H9 (cell line): ENCODE results near the gene OCLN. TPM values are rescaled to one million over a fixed set of nuclear protein-coding genes. Genes with fewer than 3 reads are reported as not detected.
"Not testable (repeated sequence)": the region's sequence is repeated elsewhere in the genome, so short reads cannot be mapped to it uniquely, and the experiment has no call there.

Source experiments
- DNase-seq: peaks from one replicate; pipeline ENCODE4 v3.0.0-alpha.2; 2017
- H2AFZ ChIP-seq: one replicate; pipeline ENCODE4 v1.6.1; 2013; ENCODE audit warnings: mild to moderate bottlenecking, low read length, control low read depth, moderate library complexity
- H2AK5ac ChIP-seq: 2 replicates; pipeline ENCODE4 v1.6.1; 2013; ENCODE audit warnings: low read length, control low read depth, mixed read lengths; ENCODE audit not compliant: insufficient read length
- H2BK120ac ChIP-seq: one replicate; pipeline ENCODE4 v1.6.1; 2013; ENCODE audit warnings: low read depth, mild to moderate bottlenecking, low read length, control low read depth, inconsistent platforms; ENCODE audit not compliant: poor library complexity, severe bottlenecking
- H2BK12ac ChIP-seq: 2 replicates; pipeline ENCODE4 v1.6.1; 2013; ENCODE audit warnings: low read length, control low read depth, mixed read lengths, low read depth; ENCODE audit not compliant: insufficient read length
- H2BK15ac ChIP-seq: 2 replicates; pipeline ENCODE4 v1.6.1; 2013; ENCODE audit warnings: low read depth, low read length, control low read depth
- H2BK20ac ChIP-seq: one replicate; pipeline ENCODE4 v1.6.1; 2013; ENCODE audit warnings: low read depth, mild to moderate bottlenecking, low read length, control low read depth, inconsistent platforms; ENCODE audit not compliant: poor library complexity, severe bottlenecking
- H2BK5ac ChIP-seq: 2 replicates; pipeline ENCODE4 v1.6.1; 2013; ENCODE audit warnings: low read length, control low read depth, mixed read lengths; ENCODE audit not compliant: insufficient read length
- H3K14ac ChIP-seq: 2 replicates; pipeline ENCODE4 v1.6.1; 2013; ENCODE audit warnings: low read length, control low read depth; ENCODE audit not compliant: insufficient read depth
- H3K18ac ChIP-seq: 2 replicates; pipeline ENCODE4 v1.6.1; 2013; ENCODE audit warnings: low read depth, mild to moderate bottlenecking, mixed read lengths, low read length, control low read depth; ENCODE audit not compliant: insufficient read length
- H3K23ac ChIP-seq: 2 replicates; pipeline ENCODE4 v1.6.1; 2013; ENCODE audit warnings: low read length, control low read depth, mixed read lengths, low read depth; ENCODE audit not compliant: insufficient read length
- H3K23me2 ChIP-seq: 2 replicates; pipeline ENCODE4 v1.6.1; 2013; ENCODE audit warnings: low read depth, mild to moderate bottlenecking, mixed read lengths, low read length, control low read depth; ENCODE audit not compliant: insufficient read length, poor library complexity, severe bottlenecking
- H3K27ac ChIP-seq: 2 replicates; pipeline ENCODE4 v1.5.1; 2013; ENCODE audit warnings: low read length, control low read depth, mixed read lengths, low read depth; ENCODE audit not compliant: insufficient read length
- H3K27me3 ChIP-seq: 2 replicates; pipeline ENCODE4 v1.6.1; 2013; ENCODE audit warnings: low read length, control low read depth, inconsistent platforms; ENCODE audit not compliant: insufficient read depth
- H3K4ac ChIP-seq: 2 replicates; pipeline ENCODE4 v1.6.1; 2013; ENCODE audit warnings: low read depth, mild to moderate bottlenecking, control low read depth, inconsistent platforms, low read length, moderate library complexity
- H3K4me1 ChIP-seq: 2 replicates; pipeline ENCODE4 v1.6.1; 2013; ENCODE audit warnings: low read length, control low read depth, inconsistent platforms; ENCODE audit not compliant: insufficient read depth
- H3K4me2 ChIP-seq: 2 replicates; pipeline ENCODE4 v1.6.1; 2013; ENCODE audit warnings: low read length, control low read depth, mixed read lengths; ENCODE audit not compliant: insufficient read length, insufficient read depth
- H3K56ac ChIP-seq: 2 replicates; pipeline ENCODE4 v1.6.1; 2013; ENCODE audit warnings: low read depth, mild to moderate bottlenecking, mixed read lengths, low read length, control low read depth; ENCODE audit not compliant: insufficient read length
- H3K79me1 ChIP-seq: 2 replicates; pipeline ENCODE4 v1.6.1; 2013; ENCODE audit warnings: low read depth, mild to moderate bottlenecking, moderate library complexity, low read length, control low read depth, inconsistent platforms; ENCODE audit not compliant: insufficient read depth, poor library complexity, severe bottlenecking
- H3K79me2 ChIP-seq: 2 replicates; pipeline ENCODE4 v1.6.1; 2013; ENCODE audit warnings: low read length, control low read depth, inconsistent platforms; ENCODE audit not compliant: insufficient read depth
- H3K9ac ChIP-seq: 2 replicates; pipeline ENCODE4 v1.6.1; 2013; ENCODE audit warnings: low read length, control low read depth, mixed read lengths; ENCODE audit not compliant: insufficient read length; ENCODE audit errors: extremely low read depth
- H3K9me3 ChIP-seq: one replicate; pipeline ENCODE4 v1.6.1; 2013; ENCODE audit warnings: low read depth, low read length, inconsistent platforms; ENCODE audit not compliant: control insufficient read depth
- H3T11ph ChIP-seq: one replicate; pipeline ENCODE4 v1.6.1; 2013; ENCODE audit warnings: mild to moderate bottlenecking, low read length, control low read depth, inconsistent platforms
- H4K20me1 ChIP-seq: one replicate; pipeline ENCODE4 v1.6.1; 2013; ENCODE audit not compliant: control insufficient read depth, insufficient read length, insufficient read depth
- H4K5ac ChIP-seq: 2 replicates; pipeline ENCODE4 v1.6.1; 2013; ENCODE audit warnings: low read depth, mild to moderate bottlenecking, mixed read lengths, low read length, control low read depth; ENCODE audit not compliant: insufficient read length
- H4K8ac ChIP-seq: replicated peaks from 2 replicates; pipeline ENCODE4 v1.6.1; 2013; ENCODE audit warnings: low read length, control low read depth, mixed read lengths, low read depth; ENCODE audit not compliant: insufficient read length
- H4K91ac ChIP-seq: 2 replicates; pipeline ENCODE4 v1.6.1; 2013; ENCODE audit warnings: low read depth, mild to moderate bottlenecking, moderate library complexity, mixed read lengths, low read length, control low read depth; ENCODE audit not compliant: insufficient read length
- H3K27ac Mint-ChIP-seq, 3 experiments: 2 replicates in 2 of 3; 3 replicates in 1 of 3; pipeline ENCODE4 v1.8.0; 2020 to 2021; ENCODE audit warnings: mixed read lengths in 3 of 3, mild to moderate bottlenecking in 1 of 3, moderate library complexity in 1 of 3
- H3K27me3 Mint-ChIP-seq: 2 replicates; pipeline ENCODE4 v1.8.0; 2021; ENCODE audit warnings: low read depth, mild to moderate bottlenecking, moderate library complexity, mixed read lengths
- H3K36me3 Mint-ChIP-seq, 3 experiments: 2 replicates in 2 of 3; 3 replicates in 1 of 3; pipeline ENCODE4 v1.8.0; 2020 to 2021; ENCODE audit warnings: low read depth in 3 of 3, mixed read lengths in 3 of 3; ENCODE audit not compliant: insufficient read depth in 1 of 3
- H3K4me1 Mint-ChIP-seq, 2 experiments: 2 replicates each; pipeline ENCODE4 v1.8.0; 2020; ENCODE audit warnings: mixed read lengths in 2 of 2
- H3K4me3 Mint-ChIP-seq, 2 experiments: 2 replicates in 1 of 2; 3 replicates in 1 of 2; pipeline ENCODE4 v1.8.0; 2020 to 2021; ENCODE audit warnings: mild to moderate bottlenecking in 2 of 2, mixed read lengths in 2 of 2, moderate library complexity in 1 of 2
- H3K9me3 Mint-ChIP-seq, 2 experiments: 2 replicates in 1 of 2; 3 replicates in 1 of 2; pipeline ENCODE4 v1.8.0; 2020; ENCODE audit warnings: mild to moderate bottlenecking in 2 of 2, mixed read lengths in 2 of 2, moderate library complexity in 1 of 2
- WGBS: extraction: QIAGEN DNeasy Blood & Tissue Kit; methylation state at CpG from one replicate; pipeline ENCODE4 v1.1.7; 2013; ENCODE audit warnings: missing lambda C conversion rate, low lambda C conversion rate, mixed read lengths; ENCODE audit not compliant: insufficient read length; ENCODE audit errors: extremely low coverage; 5-methylcytosine and 5-hydroxymethylcytosine counted together
- total RNA-seq: library from RNA; stranded (reverse); gene quantifications from 2 replicates; pipeline ENCODE4 v1.2.1, GENCODE V29; 2021
- TF ChIP-seq, protein P1 (sequence below): fragments of 200-600 bp; sonication (generic); conservative IDR thresholded peaks from 3 replicates; pipeline ENCODE4 v1.8.0; 2021; ENCODE audit warnings: antibody characterized with exemption, mild to moderate bottlenecking

OCLN gene
- total RNA-seq, 1 experiment from 2014 or later = 109 TPM

DNA sequence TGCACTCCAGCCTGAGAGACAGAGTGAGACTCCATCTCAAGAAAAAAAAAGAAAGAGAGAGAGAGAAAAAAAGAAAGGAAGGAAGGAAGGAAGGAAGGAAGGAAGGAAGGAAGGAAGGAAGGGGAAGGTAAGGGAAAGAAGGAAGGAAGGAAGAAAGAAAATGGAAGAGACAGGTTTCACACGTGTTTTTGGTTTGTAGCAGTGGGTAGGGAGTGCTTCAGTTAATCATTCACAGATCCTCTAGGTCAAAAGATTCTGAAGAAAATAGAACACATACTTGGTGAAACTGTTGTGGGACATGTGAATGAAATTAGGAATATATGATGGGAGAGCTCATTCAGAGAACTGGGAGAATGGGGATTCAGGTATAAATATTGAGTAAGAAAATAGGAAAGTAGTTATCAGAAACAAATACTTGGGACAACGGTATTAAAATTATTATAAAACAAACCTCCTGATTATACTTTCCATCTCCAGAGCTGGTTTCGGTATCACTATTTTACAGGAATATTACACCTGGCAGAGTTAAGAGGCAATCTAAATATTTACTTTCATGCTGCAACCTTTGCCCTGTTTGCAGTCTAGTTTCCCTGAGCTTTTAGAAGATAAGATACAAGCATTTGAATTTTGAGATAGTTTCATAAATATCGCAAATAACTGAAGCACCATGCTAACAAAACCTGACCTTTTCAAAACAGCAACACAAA is 40.5 kb upstream of the OCLN start:
- H4K91ac ChIP-seq = no peak overlapping the region
- no peak overlapping the region for H3K27ac ChIP-seq
- no peak overlapping the region for H3T11ph ChIP-seq
- no peak overlapping the region for H2BK120ac ChIP-seq
- no peak overlapping the region for H2BK15ac ChIP-seq
- Mint-ChIP-seq H3K4me1 (peaks cover 6 to 7% of the 10 kb centered on the region in 2 experiments), H3K27ac (no peak overlapping the region), H3K27me3 (no peaks in the 10 kb centered on the region; the same call in 1 of the 2 replicates), H3K4me3 (no peak overlapping the region), H3K36me3 (no peaks in the 10 kb centered on the region), H3K9me3 (no peaks in the 10 kb centered on the region)
- H3K4me2 ChIP-seq = no peak overlapping the region
- no peak overlapping the region for H3K9ac ChIP-seq
- no peak for DNase-seq
- no peak overlapping the region for H4K5ac ChIP-seq
- H3K18ac ChIP-seq = no peak overlapping the region
- H2BK12ac ChIP-seq = no peak overlapping the region
- no peaks in the 10 kb centered on the region for H3K79me1 ChIP-seq
- H2AK5ac ChIP-seq = no peak overlapping the region
- H2AFZ ChIP-seq = no peak overlapping the region
- H3K4me1 ChIP-seq = no peaks in the 10 kb centered on the region
- no peak overlapping the region for H3K4ac ChIP-seq
- no peaks in the 10 kb centered on the region for H3K79me2 ChIP-seq
- H2BK20ac ChIP-seq = no peak overlapping the region
- H2BK5ac ChIP-seq = no peak overlapping the region
- no peak overlapping the region for H3K56ac ChIP-seq
- H3K23me2 ChIP-seq = no peaks in the 10 kb centered on the region
- no peaks in the 10 kb centered on the region for H3K27me3 ChIP-seq
- no CpG with 5 or more reads among the region's 4 CpGs for WGBS
- H3K14ac ChIP-seq = no peak overlapping the region
- no peaks in the 10 kb centered on the region for H4K20me1 ChIP-seq
- H4K8ac ChIP-seq = no peak overlapping the region
- TF ChIP-seq, protein P1, sequence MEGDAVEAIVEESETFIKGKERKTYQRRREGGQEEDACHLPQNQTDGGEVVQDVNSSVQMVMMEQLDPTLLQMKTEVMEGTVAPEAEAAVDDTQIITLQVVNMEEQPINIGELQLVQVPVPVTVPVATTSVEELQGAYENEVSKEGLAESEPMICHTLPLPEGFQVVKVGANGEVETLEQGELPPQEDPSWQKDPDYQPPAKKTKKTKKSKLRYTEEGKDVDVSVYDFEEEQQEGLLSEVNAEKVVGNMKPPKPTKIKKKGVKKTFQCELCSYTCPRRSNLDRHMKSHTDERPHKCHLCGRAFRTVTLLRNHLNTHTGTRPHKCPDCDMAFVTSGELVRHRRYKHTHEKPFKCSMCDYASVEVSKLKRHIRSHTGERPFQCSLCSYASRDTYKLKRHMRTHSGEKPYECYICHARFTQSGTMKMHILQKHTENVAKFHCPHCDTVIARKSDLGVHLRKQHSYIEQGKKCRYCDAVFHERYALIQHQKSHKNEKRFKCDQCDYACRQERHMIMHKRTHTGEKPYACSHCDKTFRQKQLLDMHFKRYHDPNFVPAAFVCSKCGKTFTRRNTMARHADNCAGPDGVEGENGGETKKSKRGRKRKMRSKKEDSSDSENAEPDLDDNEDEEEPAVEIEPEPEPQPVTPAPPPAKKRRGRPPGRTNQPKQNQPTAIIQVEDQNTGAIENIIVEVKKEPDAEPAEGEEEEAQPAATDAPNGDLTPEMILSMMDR = no peak
- H3K9me3 ChIP-seq = no peaks in the 10 kb centered on the region
- no peak overlapping the region for H3K23ac ChIP-seq

DNA sequence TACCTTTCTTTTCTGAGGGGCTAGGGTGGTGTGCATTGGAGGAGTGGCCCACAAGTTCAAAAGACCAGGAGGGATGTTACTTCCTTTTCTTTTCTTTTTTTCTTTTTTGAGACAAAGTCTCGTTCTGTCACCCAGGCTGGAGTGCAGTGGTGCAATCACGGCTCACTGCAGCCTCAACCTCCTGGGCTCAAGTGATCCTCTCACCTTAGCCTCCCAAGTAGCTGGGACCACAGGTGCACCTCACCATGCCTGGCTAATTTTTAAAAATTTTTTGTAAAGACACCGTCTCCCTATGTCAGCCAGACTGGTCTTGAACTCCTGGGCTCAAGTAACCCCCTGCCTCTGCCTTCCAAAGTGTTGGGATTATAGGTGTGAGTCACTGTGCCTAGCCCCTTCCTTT is 39.1 kb upstream of the OCLN start:
- H3K9ac ChIP-seq, H4K20me1 ChIP-seq, H3K18ac ChIP-seq, H3K79me1 ChIP-seq, H3K4me2 ChIP-seq, H4K8ac ChIP-seq, H3K27me3 Mint-ChIP-seq, H2BK20ac ChIP-seq, DNase-seq, H3K27me3 ChIP-seq, H3K9me3 ChIP-seq, H3T11ph ChIP-seq, H3K4me3 Mint-ChIP-seq, H4K91ac ChIP-seq, H2BK12ac ChIP-seq, H2AK5ac ChIP-seq, H3K27ac ChIP-seq, H3K4me1 ChIP-seq, H2BK5ac ChIP-seq, H2BK15ac ChIP-seq, H3K4ac ChIP-seq, H3K56ac ChIP-seq, H3K27ac Mint-ChIP-seq, H3K36me3 Mint-ChIP-seq, H4K5ac ChIP-seq, H3K23ac ChIP-seq, H3K9me3 Mint-ChIP-seq, H2BK120ac ChIP-seq, H2AFZ ChIP-seq, H3K14ac ChIP-seq, H3K79me2 ChIP-seq, H3K23me2 ChIP-seq, H3K4me1 Mint-ChIP-seq: not testable (repeated sequence)
- no CpG with 5 or more reads among the region's 3 CpGs for WGBS
